Neural progenitor cell (in vitro differentiated cells): ENCODE data around the gene OR2T2. TPM values are rescaled to one million over a fixed set of nuclear protein-coding genes. Genes with fewer than 3 reads are reported as not detected.
"Not testable (repeated sequence)": the region's sequence is repeated elsewhere in the genome, so short reads cannot be mapped to it uniquely, and the experiment has no call there.

Experiments used
- DNase-seq: peaks from one replicate; pipeline ENCODE4 v3.0.0-alpha.2; 2016; ENCODE audit warnings: low spot score
- H2AFZ ChIP-seq: fragments of 200-600 bp; sonication (generic); replicated peaks from 2 replicates; pipeline ENCODE4 v1.6.1; 2016; ENCODE audit warnings: antibody characterized with exemption
- H3F3A ChIP-seq: fragments of 200-600 bp; sonication (generic); 2 replicates; pipeline ENCODE4 v1.6.1; 2016; ENCODE audit warnings: antibody characterized with exemption, low read depth
- H3K27ac ChIP-seq: fragments of 200-600 bp; sonication (generic); 2 replicates; pipeline ENCODE4 v1.5.1; 2016; ENCODE audit warnings: mild to moderate bottlenecking
- H3K27me3 ChIP-seq: fragments of 200-600 bp; sonication (generic); 2 replicates; pipeline ENCODE4 v1.6.1; 2016; ENCODE audit warnings: mild to moderate bottlenecking, moderate library complexity
- H3K36me3 ChIP-seq: fragments of 200-600 bp; sonication (generic); 2 replicates; pipeline ENCODE4 v1.5.1; 2016
- H3K4me1 ChIP-seq: fragments of 200-600 bp; sonication (generic); 2 replicates; pipeline ENCODE4 v1.6.1; 2016; ENCODE audit warnings: mixed run types
- H3K4me2 ChIP-seq: fragments of 200-600 bp; sonication (generic); 2 replicates; pipeline ENCODE4 v1.6.1; 2016
- H3K4me3 ChIP-seq: fragments of 200-600 bp; sonication (generic); 2 replicates; pipeline ENCODE4 v1.5.1; 2016
- H3K79me2 ChIP-seq: fragments of 200-600 bp; sonication (generic); 2 replicates; pipeline ENCODE4 v1.6.1; 2016; ENCODE audit warnings: low read depth
- H3K9ac ChIP-seq: fragments of 200-600 bp; sonication (generic); 2 replicates; pipeline ENCODE4 v1.6.1; 2016
- H3K9me3 ChIP-seq: fragments of 200-600 bp; sonication (generic); 2 replicates; pipeline ENCODE4 v1.5.1; 2016; ENCODE audit warnings: low read depth
- H4K20me1 ChIP-seq: fragments of 200-600 bp; sonication (generic); 2 replicates; pipeline ENCODE4 v1.6.1; 2016; ENCODE audit warnings: low read depth
- H3K27ac Mint-ChIP-seq: 3 replicates; pipeline ENCODE4 v1.8.0; 2021; ENCODE audit warnings: mixed read lengths
- H3K27me3 Mint-ChIP-seq: 2 replicates; pipeline ENCODE4 v1.8.0; 2022; ENCODE audit warnings: low read depth, mild to moderate bottlenecking, inconsistent platforms, moderate library complexity, mixed read lengths; ENCODE audit not compliant: insufficient read depth
- H3K36me3 Mint-ChIP-seq: 3 replicates; pipeline ENCODE4 v1.8.0; 2021; ENCODE audit warnings: mixed read lengths
- H3K4me1 Mint-ChIP-seq: 3 replicates; pipeline ENCODE4 v1.8.0; 2021; ENCODE audit warnings: mixed read lengths
- H3K4me3 Mint-ChIP-seq: 3 replicates; pipeline ENCODE4 v1.8.0; 2021; ENCODE audit warnings: mild to moderate bottlenecking, moderate library complexity, mixed read lengths
- H3K9me3 Mint-ChIP-seq: 3 replicates; pipeline ENCODE4 v1.8.0; 2020; ENCODE audit warnings: mixed read lengths
- total RNA-seq: library from RNA; depleted of rRNA; stranded (reverse); fragments of >200 nt; gene quantifications from 2 replicates; pipeline ENCODE4 v1.2.3, GENCODE V29; 2015; ENCODE audit warnings: low replicate concordance

Gene OR2T2
- total RNA-seq, 1 donor from 2014 or later: not detected

GRCh38 chr1:248473051-248473450 lies 27.6 kb downstream of the OR2T2 start, which contains the start of gene OR2T3:
Gene OR2T3, plus strand, starts transcription at chr1:248473351. Its CDS starts 0 bp downstream, at chr1:248473351.
- H3K27me3 ChIP-seq, H3K27ac ChIP-seq, H4K20me1 ChIP-seq, H3K4me3 ChIP-seq, H3K27ac Mint-ChIP-seq, H3K4me2 ChIP-seq, H3K9ac ChIP-seq, H3K27me3 Mint-ChIP-seq, H3F3A ChIP-seq, H3K36me3 Mint-ChIP-seq, H2AFZ ChIP-seq, H3K79me2 ChIP-seq, DNase-seq, H3K9me3 ChIP-seq, H3K4me1 ChIP-seq, H3K4me3 Mint-ChIP-seq, H3K36me3 ChIP-seq, H3K4me1 Mint-ChIP-seq: not testable (repeated sequence)
- peaks cover 19% of the 10 kb centered on the region for H3K9me3 Mint-ChIP-seq

DNA sequence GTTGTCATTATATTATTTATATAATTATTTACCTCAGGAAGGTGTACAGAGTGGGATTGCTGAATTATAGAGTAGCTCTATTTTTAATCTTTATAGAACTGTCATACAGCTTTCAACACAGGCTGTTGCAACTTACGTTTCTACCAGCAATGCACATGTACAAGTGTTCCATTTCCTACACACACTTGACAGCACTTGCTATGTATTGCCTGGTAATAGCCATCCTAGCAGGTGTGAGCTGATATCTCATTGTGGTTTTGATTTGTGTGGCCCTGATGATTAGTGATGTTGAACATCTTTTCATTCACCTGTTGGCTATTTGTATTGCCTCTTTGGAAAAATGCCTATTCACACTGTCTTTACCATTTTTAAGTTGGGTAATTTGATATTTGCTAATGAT lies 30.2 kb downstream of the OR2T2 start:
- H3K27me3 ChIP-seq, H3F3A ChIP-seq, DNase-seq, H3K4me2 ChIP-seq, H4K20me1 ChIP-seq, H3K27ac ChIP-seq, H3K36me3 ChIP-seq, H3K9me3 ChIP-seq, H3K4me3 ChIP-seq, H3K27me3 Mint-ChIP-seq, H3K4me3 Mint-ChIP-seq, H3K36me3 Mint-ChIP-seq, H3K27ac Mint-ChIP-seq, H3K9ac ChIP-seq, H2AFZ ChIP-seq, H3K79me2 ChIP-seq, H3K4me1 ChIP-seq, H3K4me1 Mint-ChIP-seq: not testable (repeated sequence)
- peaks cover 20% of the 10 kb centered on the region for H3K9me3 Mint-ChIP-seq

DNA sequence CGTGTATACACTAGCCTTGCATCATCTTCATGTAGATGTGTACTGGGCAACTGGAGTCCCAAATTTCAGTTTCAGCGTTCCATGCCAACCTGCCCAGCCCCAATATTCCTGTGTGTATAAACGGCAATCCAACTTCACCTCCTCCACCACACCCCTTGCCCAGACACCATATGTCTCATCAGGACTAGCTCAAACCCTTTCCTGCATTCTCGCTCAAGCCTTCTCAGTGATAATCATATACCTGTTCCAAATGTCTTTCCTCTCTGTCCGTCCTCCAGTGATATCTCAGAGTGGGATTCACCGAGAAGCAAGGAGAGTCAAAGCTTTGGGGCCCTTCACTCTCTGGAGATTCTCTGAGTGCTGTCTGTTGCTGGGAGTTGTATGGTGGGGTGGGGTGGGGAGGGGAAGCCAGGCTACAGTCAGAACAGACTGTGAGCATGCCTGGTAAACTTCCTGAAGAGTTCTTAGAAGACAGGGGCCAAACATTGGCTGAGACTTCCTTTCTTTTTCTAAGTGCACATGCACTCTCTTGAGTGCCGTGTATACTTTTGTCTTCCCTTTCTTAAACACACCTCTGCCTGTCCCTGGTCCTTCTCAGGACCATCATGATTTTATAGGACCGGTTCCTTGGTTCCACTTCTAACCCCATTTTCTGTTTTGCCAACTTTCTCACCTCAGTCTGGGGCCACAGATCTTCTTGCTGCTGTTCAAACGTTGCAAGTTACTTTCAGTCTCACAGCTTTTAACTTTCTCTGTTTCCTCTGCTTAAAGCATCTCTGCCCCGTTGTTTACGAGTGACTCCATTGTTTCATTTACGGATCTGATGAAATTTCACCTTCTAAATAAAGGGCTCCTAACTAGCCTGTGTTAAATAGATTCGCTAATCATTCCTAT lies 36.5 kb downstream of the OR2T2 start:
- H3K27ac Mint-ChIP-seq, H3K9me3 Mint-ChIP-seq, H3K4me1 ChIP-seq, H3K27me3 ChIP-seq, H3K79me2 ChIP-seq, H3K9me3 ChIP-seq, H3K27me3 Mint-ChIP-seq, H3K4me3 Mint-ChIP-seq, DNase-seq, H3K9ac ChIP-seq, H3K4me1 Mint-ChIP-seq, H3K36me3 ChIP-seq, H3K4me3 ChIP-seq, H2AFZ ChIP-seq, H3K36me3 Mint-ChIP-seq, H4K20me1 ChIP-seq, H3K4me2 ChIP-seq, H3F3A ChIP-seq, H3K27ac ChIP-seq: not testable (repeated sequence)

DNA sequence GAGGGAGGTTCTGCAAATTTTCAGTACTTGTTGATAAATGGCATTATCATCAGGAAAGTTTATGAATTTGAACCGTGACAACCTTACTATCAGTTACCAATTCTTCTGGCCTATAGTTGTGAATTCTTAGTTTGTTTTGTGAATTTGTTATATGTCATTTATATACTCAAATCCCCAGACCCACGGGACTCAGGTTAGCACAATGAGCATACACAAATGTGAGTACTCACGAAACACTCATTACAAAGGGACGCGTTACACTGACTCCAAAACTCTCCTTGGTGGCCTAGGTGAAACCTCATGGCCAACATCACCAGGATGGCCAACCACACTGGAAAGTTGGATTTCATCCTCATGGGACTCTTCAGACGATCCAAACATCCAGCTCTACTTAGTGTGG lies 42.9 kb downstream of the OR2T2 start, which contains the start of gene OR2T5:
Gene OR2T5, plus strand, starts transcription at position 301 of the 400 bp plus-strand sequence. Its CDS starts 0 bp downstream, at position 301.
- not testable (repeated sequence) for H3K27me3 Mint-ChIP-seq, DNase-seq, H3K27me3 ChIP-seq, H3K27ac Mint-ChIP-seq, H4K20me1 ChIP-seq, H3K9me3 Mint-ChIP-seq, H3K4me1 Mint-ChIP-seq, H3K4me3 Mint-ChIP-seq, H3F3A ChIP-seq, H3K4me1 ChIP-seq, H3K36me3 Mint-ChIP-seq, H3K9ac ChIP-seq, H2AFZ ChIP-seq, H3K27ac ChIP-seq, H3K79me2 ChIP-seq, H3K9me3 ChIP-seq, H3K36me3 ChIP-seq, H3K4me2 ChIP-seq, H3K4me3 ChIP-seq

- not testable (repeated sequence) for H3K4me3 ChIP-seq, DNase-seq, H3K36me3 ChIP-seq, H3F3A ChIP-seq, H3K27me3 Mint-ChIP-seq, H3K27ac ChIP-seq, H3K9me3 Mint-ChIP-seq, H2AFZ ChIP-seq, H3K4me1 ChIP-seq, H3K36me3 Mint-ChIP-seq, H3K4me1 Mint-ChIP-seq, H3K27me3 ChIP-seq, H3K27ac Mint-ChIP-seq, H3K4me3 Mint-ChIP-seq, H3K79me2 ChIP-seq, H3K9ac ChIP-seq, H4K20me1 ChIP-seq, H3K4me2 ChIP-seq, H3K9me3 ChIP-seq
These were observed 51.2 kb downstream of the OR2T2 start for GRCh38 chr1:248496661-248497060.

DNA sequence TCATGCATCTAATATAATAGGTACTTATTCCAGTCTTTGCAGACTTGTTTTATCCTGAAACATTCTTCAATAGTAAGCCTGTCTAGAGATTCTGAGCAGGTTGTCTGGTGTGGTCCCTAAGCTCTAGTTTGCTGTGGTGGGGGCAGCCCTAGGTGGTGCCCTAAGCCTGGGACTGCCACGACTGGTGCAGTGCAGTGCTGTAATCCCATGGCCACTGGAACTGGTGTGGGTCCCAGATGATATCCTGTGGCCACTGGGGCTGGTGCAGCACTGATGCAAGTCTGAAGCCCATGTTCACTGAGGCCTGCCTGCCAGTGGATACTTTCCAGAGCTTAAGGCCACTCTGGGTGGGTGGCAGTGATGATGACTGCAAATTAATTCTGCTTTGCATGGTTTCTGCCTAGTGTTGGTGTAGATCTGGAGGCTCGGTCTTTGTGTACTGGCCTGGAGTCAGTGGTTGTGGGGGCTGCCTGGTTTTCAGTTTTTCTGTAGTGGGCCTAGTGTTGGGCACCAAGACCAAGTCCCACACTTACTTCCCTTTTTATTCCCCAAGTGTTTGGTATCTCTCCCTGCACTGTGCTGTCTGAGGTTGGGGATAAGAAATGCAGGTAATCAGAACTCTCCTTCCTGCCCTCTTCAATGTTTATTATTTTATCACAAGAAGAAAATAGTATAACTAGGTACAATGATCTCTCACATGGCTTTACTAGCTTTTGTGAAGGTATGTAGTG lies 55.0 kb downstream of the OR2T2 start:
- H3K36me3 ChIP-seq, H3K27ac ChIP-seq, H3K9ac ChIP-seq, H3K27me3 Mint-ChIP-seq, H4K20me1 ChIP-seq, H3F3A ChIP-seq, H3K9me3 ChIP-seq, H3K4me3 Mint-ChIP-seq, H3K9me3 Mint-ChIP-seq, H3K79me2 ChIP-seq, H3K4me3 ChIP-seq, H2AFZ ChIP-seq, H3K4me2 ChIP-seq, DNase-seq, H3K27me3 ChIP-seq, H3K27ac Mint-ChIP-seq, H3K4me1 Mint-ChIP-seq, H3K4me1 ChIP-seq, H3K36me3 Mint-ChIP-seq: not testable (repeated sequence)
